ENCODE data around the gene ARL16.

The ARL16 gene

DNA sequence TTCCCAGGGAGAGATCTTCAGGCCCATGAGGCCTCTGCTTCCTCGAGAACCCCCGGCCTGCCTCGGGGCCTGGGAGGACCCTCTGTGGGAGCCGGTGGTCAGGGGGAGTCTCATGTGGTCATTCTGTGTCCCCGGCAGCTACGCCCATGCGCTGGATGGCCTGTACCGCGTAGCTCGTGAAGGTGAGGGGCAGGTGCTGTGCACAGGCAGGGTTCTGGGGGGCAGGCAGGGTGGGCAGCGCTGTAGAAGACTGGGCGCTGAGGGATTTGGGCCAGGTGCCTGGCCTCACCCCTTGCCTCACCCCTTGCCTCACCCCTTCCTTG is 33.0 kb upstream of the ARL16 start:
- TF ChIP-seq EP300 (IDR thresholded peaks at IDR 0.05; ENCODE audit: borderline replicate concordance), result no peak
- no peak for TF ChIP-seq ZBTB7A (IDR thresholded peaks at IDR 0.05; ENCODE audit: low read depth)
- no peak for TF ChIP-seq CEBPB (IDR thresholded peaks at IDR 0.05)
- TF ChIP-seq, protein P1, sequence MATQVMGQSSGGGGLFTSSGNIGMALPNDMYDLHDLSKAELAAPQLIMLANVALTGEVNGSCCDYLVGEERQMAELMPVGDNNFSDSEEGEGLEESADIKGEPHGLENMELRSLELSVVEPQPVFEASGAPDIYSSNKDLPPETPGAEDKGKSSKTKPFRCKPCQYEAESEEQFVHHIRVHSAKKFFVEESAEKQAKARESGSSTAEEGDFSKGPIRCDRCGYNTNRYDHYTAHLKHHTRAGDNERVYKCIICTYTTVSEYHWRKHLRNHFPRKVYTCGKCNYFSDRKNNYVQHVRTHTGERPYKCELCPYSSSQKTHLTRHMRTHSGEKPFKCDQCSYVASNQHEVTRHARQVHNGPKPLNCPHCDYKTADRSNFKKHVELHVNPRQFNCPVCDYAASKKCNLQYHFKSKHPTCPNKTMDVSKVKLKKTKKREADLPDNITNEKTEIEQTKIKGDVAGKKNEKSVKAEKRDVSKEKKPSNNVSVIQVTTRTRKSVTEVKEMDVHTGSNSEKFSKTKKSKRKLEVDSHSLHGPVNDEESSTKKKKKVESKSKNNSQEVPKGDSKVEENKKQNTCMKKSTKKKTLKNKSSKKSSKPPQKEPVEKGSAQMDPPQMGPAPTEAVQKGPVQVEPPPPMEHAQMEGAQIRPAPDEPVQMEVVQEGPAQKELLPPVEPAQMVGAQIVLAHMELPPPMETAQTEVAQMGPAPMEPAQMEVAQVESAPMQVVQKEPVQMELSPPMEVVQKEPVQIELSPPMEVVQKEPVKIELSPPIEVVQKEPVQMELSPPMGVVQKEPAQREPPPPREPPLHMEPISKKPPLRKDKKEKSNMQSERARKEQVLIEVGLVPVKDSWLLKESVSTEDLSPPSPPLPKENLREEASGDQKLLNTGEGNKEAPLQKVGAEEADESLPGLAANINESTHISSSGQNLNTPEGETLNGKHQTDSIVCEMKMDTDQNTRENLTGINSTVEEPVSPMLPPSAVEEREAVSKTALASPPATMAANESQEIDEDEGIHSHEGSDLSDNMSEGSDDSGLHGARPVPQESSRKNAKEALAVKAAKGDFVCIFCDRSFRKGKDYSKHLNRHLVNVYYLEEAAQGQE (IDR thresholded peaks at IDR 0.05; ENCODE audit: low read depth), result no peak
- TF ChIP-seq, protein P2, sequence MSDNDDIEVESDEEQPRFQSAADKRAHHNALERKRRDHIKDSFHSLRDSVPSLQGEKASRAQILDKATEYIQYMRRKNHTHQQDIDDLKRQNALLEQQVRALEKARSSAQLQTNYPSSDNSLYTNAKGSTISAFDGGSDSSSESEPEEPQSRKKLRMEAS (IDR thresholded peaks at IDR 0.05), result no peak
- no peak for TF ChIP-seq YY1 (IDR thresholded peaks at IDR 0.05; ENCODE audit: low read depth)
- TF ChIP-seq, protein P3, sequence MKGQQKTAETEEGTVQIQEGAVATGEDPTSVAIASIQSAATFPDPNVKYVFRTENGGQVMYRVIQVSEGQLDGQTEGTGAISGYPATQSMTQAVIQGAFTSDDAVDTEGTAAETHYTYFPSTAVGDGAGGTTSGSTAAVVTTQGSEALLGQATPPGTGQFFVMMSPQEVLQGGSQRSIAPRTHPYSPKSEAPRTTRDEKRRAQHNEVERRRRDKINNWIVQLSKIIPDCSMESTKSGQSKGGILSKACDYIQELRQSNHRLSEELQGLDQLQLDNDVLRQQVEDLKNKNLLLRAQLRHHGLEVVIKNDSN (IDR thresholded peaks at IDR 0.05), result no peak
- no peak for TF ChIP-seq TCF12 (IDR thresholded peaks at IDR 0.05; ENCODE audit: low read depth)
- no peak for TF ChIP-seq NFIC (IDR thresholded peaks at IDR 0.05)
- no peak for TF ChIP-seq TEAD4 (IDR thresholded peaks at IDR 0.05)
- no peak for TF ChIP-seq FOXM1 (IDR thresholded peaks at IDR 0.05; ENCODE audit: borderline replicate concordance, low read depth)
- no peak for TF ChIP-seq RAD21 (IDR thresholded peaks at IDR 0.05; ENCODE audit: low read depth)

DNA sequence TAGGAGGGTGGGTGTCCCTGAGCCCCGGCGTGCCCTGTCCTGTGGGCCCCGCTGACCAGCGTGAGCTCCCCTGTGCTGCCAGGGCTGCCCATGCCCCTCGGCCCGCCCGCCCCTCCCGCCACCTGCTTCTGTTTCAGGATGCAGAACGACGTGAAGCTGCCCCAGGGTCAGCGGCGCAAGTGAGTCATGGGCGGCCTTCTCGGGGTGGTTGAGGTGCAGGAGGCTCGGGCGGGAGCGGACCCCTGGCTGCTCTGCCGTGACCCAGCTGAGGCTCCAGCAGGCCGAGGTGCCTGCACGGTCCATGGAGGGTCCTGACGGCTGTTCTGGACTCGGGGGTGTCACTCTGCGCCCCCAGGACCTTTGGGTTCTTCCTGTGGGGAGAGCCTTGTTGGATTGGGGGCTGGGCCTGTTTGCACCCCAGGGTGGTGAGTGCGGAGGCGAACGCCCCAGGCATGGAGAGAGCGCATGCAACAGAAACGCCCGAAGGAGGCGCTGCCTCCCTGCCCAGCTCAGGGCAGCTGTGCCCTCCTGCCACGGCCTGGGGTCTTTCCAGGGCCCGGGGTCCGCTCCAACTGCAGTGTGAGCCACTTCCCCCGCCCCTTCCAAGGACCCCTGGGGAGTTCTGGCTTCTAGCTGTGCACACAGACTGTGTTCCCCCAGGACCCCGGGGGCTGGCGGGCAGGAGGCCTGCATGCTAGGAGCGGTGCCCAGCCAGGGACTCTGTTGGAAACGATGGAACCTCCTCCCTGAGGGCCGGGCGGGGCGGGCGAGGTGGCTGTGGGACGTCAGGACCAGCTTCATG is 32.5 kb upstream of the ARL16 start:
- TF ChIP-seq RAD21 (IDR thresholded peaks at IDR 0.05; ENCODE audit: low read depth) (no peak), NFIC (IDR thresholded peaks at IDR 0.05) (no peak), TEAD4 (IDR thresholded peaks at IDR 0.05) (no peak), YY1 (IDR thresholded peaks at IDR 0.05; ENCODE audit: low read depth) (no peak), TCF12 (IDR thresholded peaks at IDR 0.05; ENCODE audit: low read depth) (no peak), CREB1 (IDR thresholded peaks at IDR 0.05; ENCODE audit: low read depth) (no peak), CEBPB (IDR thresholded peaks at IDR 0.05) (no peak), FOXM1 (IDR thresholded peaks at IDR 0.05; ENCODE audit: borderline replicate concordance, low read depth) (no peak), ZBTB7A (IDR thresholded peaks at IDR 0.05; ENCODE audit: low read depth) (no peak), TAF1 (IDR thresholded peaks at IDR 0.05; ENCODE audit: low read depth) (no peak), EGR1 (IDR thresholded peaks at IDR 0.05) (no peak), EP300 (IDR thresholded peaks at IDR 0.05; ENCODE audit: borderline replicate concordance) (no peak)
- TF ChIP-seq, protein P3 (IDR thresholded peaks at IDR 0.05), result no peak
- TF ChIP-seq, protein P2 (IDR thresholded peaks at IDR 0.05), result no peak
- TF ChIP-seq, protein P1 (IDR thresholded peaks at IDR 0.05; ENCODE audit: low read depth), result no peak

DNA sequence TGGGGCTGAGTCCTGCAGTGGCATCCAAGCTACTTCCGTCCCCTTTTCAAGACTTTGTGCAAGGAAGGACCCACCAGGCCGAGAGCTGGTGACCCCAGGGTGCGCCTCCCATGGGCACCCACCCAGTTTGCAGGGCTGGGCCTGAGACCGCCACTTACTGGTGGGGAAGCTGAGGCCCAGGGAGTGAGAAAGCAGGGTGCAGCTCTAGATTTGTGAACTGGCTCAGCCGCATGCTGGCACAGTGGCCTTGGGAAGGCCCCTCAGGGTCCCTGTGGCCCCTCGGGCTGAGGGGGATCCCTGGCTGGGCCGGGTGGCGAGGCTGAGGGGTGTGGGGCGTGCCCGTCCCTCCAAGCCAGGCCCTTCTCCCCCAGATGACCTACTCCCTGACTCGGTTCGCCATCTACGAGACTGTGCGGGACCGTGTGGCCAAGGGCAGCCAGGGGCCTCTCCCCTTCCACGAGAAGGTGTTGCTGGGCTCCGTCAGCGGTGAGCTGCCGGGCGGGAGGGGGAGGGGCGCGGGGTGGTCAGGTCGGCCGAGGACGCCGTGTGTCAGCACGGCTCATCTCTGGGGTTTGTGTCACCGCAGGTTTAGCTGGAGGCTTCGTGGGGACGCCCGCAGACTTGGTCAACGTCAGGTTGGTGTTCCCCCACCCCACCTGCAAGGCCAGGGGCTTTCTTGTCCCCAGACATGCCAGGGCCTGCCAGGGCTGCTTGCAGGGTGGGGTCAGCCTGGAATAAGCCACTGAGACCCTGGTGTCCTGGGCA is 31.7 kb upstream of the ARL16 start:
- TF ChIP-seq EP300 (IDR thresholded peaks at IDR 0.05; ENCODE audit: borderline replicate concordance), result no peak
- TF ChIP-seq, protein P1 (IDR thresholded peaks at IDR 0.05; ENCODE audit: low read depth), result no peak
- no peak for TF ChIP-seq TEAD4 (IDR thresholded peaks at IDR 0.05)
- TF ChIP-seq, protein P3 (IDR thresholded peaks at IDR 0.05), result no peak
- TF ChIP-seq RAD21 (IDR thresholded peaks at IDR 0.05; ENCODE audit: low read depth), result no peak
- no peak for TF ChIP-seq TAF1 (IDR thresholded peaks at IDR 0.05; ENCODE audit: low read depth)
- TF ChIP-seq CEBPB (IDR thresholded peaks at IDR 0.05), result no peak
- TF ChIP-seq, protein P2 (IDR thresholded peaks at IDR 0.05), result no peak
- no peak for TF ChIP-seq FOXM1 (IDR thresholded peaks at IDR 0.05; ENCODE audit: borderline replicate concordance, low read depth)
- no peak for TF ChIP-seq TCF12 (IDR thresholded peaks at IDR 0.05; ENCODE audit: low read depth)
- TF ChIP-seq CREB1 (IDR thresholded peaks at IDR 0.05; ENCODE audit: low read depth), result no peak
- no peak for TF ChIP-seq NFIC (IDR thresholded peaks at IDR 0.05)
- TF ChIP-seq YY1 (IDR thresholded peaks at IDR 0.05; ENCODE audit: low read depth), result no peak
- TF ChIP-seq ZBTB7A (IDR thresholded peaks at IDR 0.05; ENCODE audit: low read depth), result no peak
- TF ChIP-seq EGR1 (IDR thresholded peaks at IDR 0.05), result no peak
